Amniotic epithelial cell (primary cell): ENCODE results near the gene LIF.
A peak's percentile ranks its signal among the peaks of the same experiment; 100 is the strongest.

Experiments used
- DNase-seq: peaks from one replicate; pipeline ENCODE4 v3.0.0-alpha.2; 2010; ENCODE audit warnings: low read depth

The LIF gene

GRCh38 chr22:30245985-30246813, at the start of gene LIF:
TSS of gene LIF (minus strand) at chr22:30246759. CDS start at chr22:30246695, 64 bp downstream.
- DNase-seq, result peak; percentile 74

GRCh38 chr22:30296324-30296723, 49.8 kb upstream of the LIF start:
- no peak for DNase-seq

GRCh38 chr22:30295576-30295975, 49.0 kb upstream of the LIF start:
- DNase-seq, result no peak

GRCh38 chr22:30294830-30295229, 48.3 kb upstream of the LIF start:
- no peak for DNase-seq

GRCh38 chr22:30294066-30294465, 47.5 kb upstream of the LIF start:
- DNase-seq, result no peak

- DNase-seq, result no peak
Measured at GRCh38 chr22:30293026-30293425, 46.5 kb upstream of the LIF start.

- DNase-seq, result no peak
Measured at GRCh38 chr22:30292069-30292970, 45.8 kb upstream of the LIF start.

- peak; percentile 71 for DNase-seq
Measured at GRCh38 chr22:30291058-30291892, 44.7 kb upstream of the LIF start.

GRCh38 chr22:30290342-30291057, 43.9 kb upstream of the LIF start:
- DNase-seq, result peak; percentile 58

GRCh38 chr22:30289980-30290313, 43.4 kb upstream of the LIF start:
- no peak for DNase-seq

GRCh38 chr22:30289141-30289979, 42.8 kb upstream of the LIF start, which contains the start of gene CASTOR1:
TSS of gene CASTOR1 (minus strand) at chr22:30289505. CDS start at chr22:30289497, 8 bp downstream.
- peak; percentile 98 for DNase-seq

- no peak for DNase-seq
Measured at GRCh38 chr22:30288419-30289140, 42.0 kb upstream of the LIF start.

- DNase-seq, result peak; percentile 90
Measured at GRCh38 chr22:30287648-30288418, 41.3 kb upstream of the LIF start.

GRCh38 chr22:30286813-30287647, 40.5 kb upstream of the LIF start:
- DNase-seq, result no peak

GRCh38 chr22:30286331-30286730, 39.8 kb upstream of the LIF start:
- no peak for DNase-seq

- DNase-seq, result no peak
Measured at GRCh38 chr22:30285846-30286200, 39.3 kb upstream of the LIF start.

- no peak for DNase-seq
Measured at GRCh38 chr22:30285176-30285845, 38.8 kb upstream of the LIF start.

GRCh38 chr22:30284666-30285065, 38.1 kb upstream of the LIF start:
- no peak for DNase-seq
